Cardiac muscle cell (in vitro differentiated cells and primary cell): ENCODE results near the gene UTP11. TPM values are rescaled to one million over a fixed set of nuclear protein-coding genes. Genes with fewer than 3 reads are reported as not detected.

ENCODE experiments used
- DNase-seq, 2 donors: peaks; one replicate each; pipeline versions ENCODE4 v3.0.0 to v3.0.0-alpha.2; 2010 to 2017; ENCODE audit warnings: low read depth in 1 of 2, low spot score in 1 of 2
- H3K27ac ChIP-seq: fragments of 200-600 bp; sonication (generic); 2 replicates; pipeline ENCODE4 v1.5.1; 2016
- H3K27me3 ChIP-seq: fragments of 200-600 bp; sonication (generic); 2 replicates; pipeline ENCODE4 v1.6.0; 2016; ENCODE audit warnings: control low read depth
- H3K36me3 ChIP-seq: fragments of 200-600 bp; sonication (generic); 2 replicates; pipeline ENCODE4 v1.5.1; 2016; ENCODE audit warnings: control low read depth
- H3K4me1 ChIP-seq: fragments of 200-600 bp; sonication (generic); 2 replicates; pipeline ENCODE4 v1.8.1; 2017; ENCODE audit warnings: low read depth, mild to moderate bottlenecking, mixed run types
- H3K4me3 ChIP-seq: fragments of 200-600 bp; sonication (generic); 2 replicates; pipeline ENCODE4 v1.5.1; 2016; ENCODE audit warnings: mild to moderate bottlenecking
- H3K9me3 ChIP-seq: fragments of 200-600 bp; sonication (generic); 2 replicates; pipeline ENCODE4 v1.5.1; 2017; ENCODE audit warnings: low read depth, mild to moderate bottlenecking, control low read depth
- polyA plus RNA-seq: library from polyadenylated mRNA; unstranded; fragments of >200 nt; fragmentation: Nextera tagmentation; extraction: Ambion mirVana; gene quantifications from 2 replicates; pipeline ENCODE4 v1.2.1, GENCODE V29; 2016
- total RNA-seq: library from RNA; depleted of rRNA; stranded (reverse); fragments of >200 nt; gene quantifications from 2 replicates; pipeline ENCODE4 v1.2.3, GENCODE V29; 2016
- TF ChIP-seq, protein P1 (sequence below): IDR thresholded peaks from 2 replicates; pipeline ENCODE4 v1.5.1; 2012; ENCODE audit warnings: low read depth, mild to moderate bottlenecking, low read length

Gene UTP11
- total and polyA plus RNA-seq, 2 experiments from 2014 or later, result 57.0 to 57.7 TPM

DNA sequence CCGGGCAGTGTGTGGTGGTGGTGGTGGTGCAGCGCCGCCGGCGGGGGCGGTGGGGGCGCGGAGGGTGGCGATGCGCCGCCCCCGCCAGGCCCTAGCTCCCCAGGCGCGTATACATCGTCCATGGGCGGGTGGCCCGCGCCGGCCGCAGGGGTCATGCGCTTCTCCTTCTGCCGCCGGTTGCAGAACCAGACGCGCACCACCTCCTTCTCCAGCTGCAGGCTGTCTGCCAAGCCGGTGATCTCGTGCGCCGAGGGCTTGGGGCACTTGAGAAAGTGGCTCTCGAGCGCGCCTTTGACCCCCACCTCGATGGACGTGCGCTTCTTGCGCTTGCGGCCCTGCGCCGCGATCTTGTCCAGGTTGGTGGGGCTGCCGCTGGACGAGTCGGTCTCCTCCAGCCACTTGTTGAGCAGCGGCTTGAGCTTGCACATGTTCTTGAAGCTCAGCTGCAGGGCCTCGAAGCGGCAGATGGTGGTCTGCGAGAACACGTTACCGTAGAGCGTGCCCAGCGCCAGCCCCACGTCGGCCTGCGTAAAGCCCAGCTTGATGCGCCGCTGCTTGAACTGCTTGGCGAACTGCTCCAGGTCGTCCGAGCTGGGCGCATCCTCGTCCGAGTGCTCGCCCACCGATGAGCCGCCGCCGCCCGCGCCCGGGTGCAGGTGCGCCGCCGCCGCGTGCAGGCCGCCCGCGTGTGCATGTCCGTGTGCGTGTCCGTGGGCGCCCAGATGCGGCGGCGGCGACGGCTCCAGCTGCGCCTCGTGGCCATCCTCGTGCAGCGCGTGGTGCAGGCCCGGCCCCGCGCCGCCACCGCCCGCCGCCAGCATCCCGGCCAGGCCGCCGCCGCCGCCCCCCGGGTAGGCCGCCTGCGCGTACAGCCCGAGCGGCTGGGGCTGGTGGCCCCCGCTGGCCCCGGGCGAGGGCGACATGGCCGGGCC is 33.1 kb downstream of the UTP11 start:
- Histone ChIP-seq H3K27me3 (peaks cover 76% of the 10 kb centered on the region), H3K4me3 (no peak overlapping the region), H3K36me3 (no peaks in the 10 kb centered on the region), H3K4me1 (no peaks in the 10 kb centered on the region), H3K9me3 (no peaks in the 10 kb centered on the region), H3K27ac (no peak overlapping the region)
- DNase-seq, result peak; percentile 20 to 35
- TF ChIP-seq, protein P1, sequence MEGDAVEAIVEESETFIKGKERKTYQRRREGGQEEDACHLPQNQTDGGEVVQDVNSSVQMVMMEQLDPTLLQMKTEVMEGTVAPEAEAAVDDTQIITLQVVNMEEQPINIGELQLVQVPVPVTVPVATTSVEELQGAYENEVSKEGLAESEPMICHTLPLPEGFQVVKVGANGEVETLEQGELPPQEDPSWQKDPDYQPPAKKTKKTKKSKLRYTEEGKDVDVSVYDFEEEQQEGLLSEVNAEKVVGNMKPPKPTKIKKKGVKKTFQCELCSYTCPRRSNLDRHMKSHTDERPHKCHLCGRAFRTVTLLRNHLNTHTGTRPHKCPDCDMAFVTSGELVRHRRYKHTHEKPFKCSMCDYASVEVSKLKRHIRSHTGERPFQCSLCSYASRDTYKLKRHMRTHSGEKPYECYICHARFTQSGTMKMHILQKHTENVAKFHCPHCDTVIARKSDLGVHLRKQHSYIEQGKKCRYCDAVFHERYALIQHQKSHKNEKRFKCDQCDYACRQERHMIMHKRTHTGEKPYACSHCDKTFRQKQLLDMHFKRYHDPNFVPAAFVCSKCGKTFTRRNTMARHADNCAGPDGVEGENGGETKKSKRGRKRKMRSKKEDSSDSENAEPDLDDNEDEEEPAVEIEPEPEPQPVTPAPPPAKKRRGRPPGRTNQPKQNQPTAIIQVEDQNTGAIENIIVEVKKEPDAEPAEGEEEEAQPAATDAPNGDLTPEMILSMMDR, result no peak

DNA sequence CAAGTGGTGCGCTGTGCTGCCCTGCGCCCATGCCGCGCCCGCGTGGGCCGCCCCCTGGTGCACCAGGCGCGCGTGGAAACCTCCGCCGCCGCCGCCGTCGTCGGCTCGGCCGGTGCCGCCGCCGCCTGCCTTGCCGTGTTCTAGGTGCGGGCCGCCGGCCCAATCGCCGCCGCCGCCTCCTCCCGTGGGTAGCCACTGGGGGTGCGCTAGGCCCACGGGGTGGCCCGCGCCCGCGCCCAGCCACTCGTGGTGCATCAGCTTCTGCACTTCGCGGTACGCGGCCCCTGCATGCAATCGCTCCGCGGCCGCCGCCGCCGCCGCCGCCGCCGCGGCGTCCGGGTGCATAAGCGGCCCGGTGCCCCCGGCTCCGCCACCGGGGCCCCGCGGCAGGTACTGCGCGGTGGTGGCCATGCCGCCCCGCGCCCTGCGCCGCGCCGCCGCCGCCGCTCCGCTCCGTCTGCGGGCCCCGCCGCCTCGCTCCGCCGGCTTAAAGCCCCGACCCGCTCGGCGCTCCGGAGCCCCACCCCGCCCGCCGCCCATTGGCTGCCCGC is 33.9 kb downstream of the UTP11 start, which contains the start of gene POU3F1:
Gene POU3F1, minus strand, starts transcription at position 461 of the 551 bp plus-strand sequence. Its CDS starts 50 bp downstream, at position 411.
- no peak within 1 kb of the TSS for H3K27ac ChIP-seq
- no peak for DNase-seq
- no peaks in the 10 kb centered on the region for H3K9me3 ChIP-seq
- TF ChIP-seq, protein P1, result no peak
- no peaks in the 10 kb centered on the region for H3K4me1 ChIP-seq
- no peaks in the 10 kb centered on the region for H3K36me3 ChIP-seq
- H3K27me3 ChIP-seq, result peaks cover 76% of the 10 kb centered on the region
- peak within 1 kb of the TSS; percentile 67 for H3K4me3 ChIP-seq

DNA sequence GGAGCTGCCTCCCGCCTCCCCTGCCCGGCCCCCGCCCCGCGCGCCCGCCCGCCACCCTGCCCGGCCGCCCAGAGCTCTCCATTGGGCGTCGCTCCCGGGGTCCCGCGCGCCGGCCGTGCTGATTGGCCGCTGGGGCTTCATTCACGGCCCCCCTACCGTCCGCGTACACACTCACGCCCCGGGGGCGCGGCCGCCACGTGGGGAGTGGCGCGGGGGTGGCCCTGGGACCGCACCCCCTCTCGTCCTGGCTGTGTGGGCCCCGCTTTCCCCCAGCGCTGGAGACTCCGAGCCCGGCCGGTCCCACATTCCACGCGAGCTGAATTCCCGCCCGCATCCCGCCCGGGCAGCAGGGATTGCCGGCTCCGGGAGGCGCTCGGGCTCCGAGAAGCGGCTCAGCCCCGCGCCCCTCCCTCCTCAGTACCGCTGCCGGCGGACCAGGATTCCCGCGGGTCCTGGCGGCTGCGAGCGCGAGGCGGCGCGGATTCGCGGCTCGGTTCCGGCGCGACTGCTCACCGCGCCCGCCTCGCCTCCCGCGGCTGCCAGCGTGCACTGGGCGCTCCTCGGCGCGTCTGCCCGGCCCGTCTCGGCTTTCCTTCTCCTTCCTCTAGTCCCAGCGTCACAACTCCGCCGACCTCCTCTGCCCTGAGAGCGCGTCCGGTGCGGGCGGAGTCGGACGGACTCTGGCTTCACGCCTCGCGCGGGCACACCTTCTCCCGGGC is 34.5 kb downstream of the UTP11 start:
- TF ChIP-seq, protein P1, result peak; percentile 8
- no peaks in the 10 kb centered on the region for H3K4me1 ChIP-seq
- peaks cover 80% of the 10 kb centered on the region for H3K27me3 ChIP-seq

DNA sequence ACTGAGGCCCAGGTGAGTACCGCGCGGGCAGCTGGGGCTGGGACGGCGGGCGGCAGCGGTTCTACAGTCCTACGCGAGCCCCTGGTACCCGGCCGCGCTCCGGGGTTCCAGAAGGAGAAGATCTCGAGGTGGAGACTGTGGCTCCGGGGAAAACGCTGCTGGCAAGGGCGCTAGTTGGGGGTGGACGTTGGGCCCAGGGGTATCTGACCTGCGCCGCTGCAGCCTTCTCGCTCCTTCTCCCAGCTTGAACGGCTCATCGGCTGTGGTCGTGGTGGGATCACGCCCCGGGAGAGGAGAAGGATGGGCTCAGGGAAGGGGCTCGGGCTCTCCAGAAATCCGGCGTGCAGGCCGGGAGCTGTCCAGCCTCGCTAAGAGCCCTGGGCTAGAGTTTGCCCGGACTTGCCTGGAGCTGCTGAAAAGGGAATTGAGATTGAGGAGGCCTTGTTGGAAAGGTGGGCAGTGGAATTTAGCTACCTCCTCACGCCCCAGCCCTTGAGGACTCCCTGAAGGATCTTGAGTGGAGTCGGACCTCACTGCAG is 35.1 kb downstream of the UTP11 start:
- TF ChIP-seq, protein P1, result no peak
- Histone ChIP-seq H3K4me1 (no peaks in the 10 kb centered on the region), H3K9me3 (no peaks in the 10 kb centered on the region), H3K36me3 (no peaks in the 10 kb centered on the region), H3K27ac (no peak overlapping the region), H3K27me3 (peaks cover 80% of the 10 kb centered on the region), H3K4me3 (peak overlapping the region; percentile 67)
- DNase-seq, result peak; percentile 42 to 68

More for the DNA sequence above, 34.5 kb downstream of the UTP11 start:
- Histone ChIP-seq H3K27ac (no peak overlapping the region), H3K4me3 (peak overlapping the region; percentile 67), H3K36me3 (no peaks in the 10 kb centered on the region), H3K9me3 (no peaks in the 10 kb centered on the region)
- DNase-seq, result peak; percentile 81 to 91

DNA sequence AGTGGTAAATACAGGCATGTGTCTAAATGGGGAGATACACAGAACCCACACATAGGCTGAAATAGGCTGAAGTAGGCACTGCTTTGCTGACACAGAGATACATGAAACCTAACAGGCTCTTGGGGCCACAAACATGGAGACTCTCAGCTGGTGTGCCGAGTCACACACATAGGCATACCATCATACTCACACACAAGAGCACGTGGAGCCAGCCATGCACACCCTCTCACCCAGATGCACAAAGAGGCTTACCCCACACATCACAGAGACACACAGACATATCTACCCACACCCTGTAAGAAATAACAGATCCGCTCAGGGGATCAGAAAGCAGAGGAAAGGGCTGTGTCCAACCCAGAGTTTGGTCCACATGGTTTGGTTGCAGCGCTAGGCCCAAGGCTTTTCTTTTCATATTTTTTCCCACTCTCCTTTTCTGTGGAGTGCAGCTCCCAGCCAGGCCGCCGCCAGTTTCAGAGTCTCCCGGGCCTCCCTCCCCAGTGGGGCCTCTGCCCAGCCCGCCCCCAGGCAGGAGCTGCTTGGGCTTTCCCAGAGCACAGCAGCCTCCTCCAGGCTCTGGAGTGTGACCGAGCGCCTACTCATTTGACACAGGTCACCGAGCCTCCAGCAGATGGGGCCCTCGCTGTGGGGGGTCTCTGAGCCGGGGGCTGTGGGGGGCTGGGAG is 38.0 kb downstream of the UTP11 start:
- H3K36me3 ChIP-seq, result no peaks in the 10 kb centered on the region
- peaks cover 60% of the 10 kb centered on the region for H3K27me3 ChIP-seq
- H3K27ac ChIP-seq, result no peak overlapping the region
- no peak for DNase-seq
- no peak overlapping the region for H3K4me3 ChIP-seq
- no peaks in the 10 kb centered on the region for H3K4me1 ChIP-seq
- no peaks in the 10 kb centered on the region for H3K9me3 ChIP-seq
- TF ChIP-seq, protein P1, result no peak
